Neural crest cell (in vitro differentiated cells): Measurements from ENCODE around the gene C4orf50. TPM values are rescaled to one million over a fixed set of nuclear protein-coding genes. Genes with fewer than 3 reads are reported as not detected.

Source experiments
- DNase-seq: peaks from one replicate; pipeline ENCODE4 v3.0.0; 2021; ENCODE audit warnings: low read depth, mixed read lengths, low spot score
- H3K27ac Mint-ChIP-seq: one replicate; pipeline ENCODE4 v1.8.0; 2021; ENCODE audit warnings: mild to moderate bottlenecking, mixed read lengths; ENCODE audit not compliant: unreplicated experiment
- H3K27me3 Mint-ChIP-seq: 2 replicates; pipeline ENCODE4 v1.8.0; 2021; ENCODE audit warnings: low read depth, mild to moderate bottlenecking, mixed read lengths
- H3K36me3 Mint-ChIP-seq: 2 replicates; pipeline ENCODE4 v1.8.0; 2021; ENCODE audit warnings: low read depth, mild to moderate bottlenecking, mixed read lengths
- H3K4me1 Mint-ChIP-seq: 2 replicates; pipeline ENCODE4 v1.8.0; 2021; ENCODE audit warnings: mixed read lengths
- H3K4me3 Mint-ChIP-seq: one replicate; pipeline ENCODE4 v1.8.0; 2021; ENCODE audit warnings: mild to moderate bottlenecking, mixed read lengths
- H3K9me3 Mint-ChIP-seq: 2 replicates; pipeline ENCODE4 v1.8.0; 2021; ENCODE audit warnings: mixed read lengths
- CTCF ChIP-seq: fragments of 200-600 bp; sonication (generic); conservative IDR thresholded peaks from 2 replicates; pipeline ENCODE4 v1.5.0; 2021; ENCODE audit warnings: antibody characterized with exemption, mild to moderate bottlenecking
- total RNA-seq: library from RNA; stranded (reverse); gene quantifications from 2 replicates; pipeline ENCODE4 v1.2.1, GENCODE V29; 2021

The C4orf50 gene
- total RNA-seq, 1 donor from 2014 or later, result 0.02 TPM

- no peaks in the 10 kb centered on the region for H3K27me3 Mint-ChIP-seq
- no peak for DNase-seq
- H3K4me3 Mint-ChIP-seq, result no peak overlapping the region
These were observed 140.8 kb downstream of the C4orf50 start for GRCh38 chr4:5877392-5877791.

DNA sequence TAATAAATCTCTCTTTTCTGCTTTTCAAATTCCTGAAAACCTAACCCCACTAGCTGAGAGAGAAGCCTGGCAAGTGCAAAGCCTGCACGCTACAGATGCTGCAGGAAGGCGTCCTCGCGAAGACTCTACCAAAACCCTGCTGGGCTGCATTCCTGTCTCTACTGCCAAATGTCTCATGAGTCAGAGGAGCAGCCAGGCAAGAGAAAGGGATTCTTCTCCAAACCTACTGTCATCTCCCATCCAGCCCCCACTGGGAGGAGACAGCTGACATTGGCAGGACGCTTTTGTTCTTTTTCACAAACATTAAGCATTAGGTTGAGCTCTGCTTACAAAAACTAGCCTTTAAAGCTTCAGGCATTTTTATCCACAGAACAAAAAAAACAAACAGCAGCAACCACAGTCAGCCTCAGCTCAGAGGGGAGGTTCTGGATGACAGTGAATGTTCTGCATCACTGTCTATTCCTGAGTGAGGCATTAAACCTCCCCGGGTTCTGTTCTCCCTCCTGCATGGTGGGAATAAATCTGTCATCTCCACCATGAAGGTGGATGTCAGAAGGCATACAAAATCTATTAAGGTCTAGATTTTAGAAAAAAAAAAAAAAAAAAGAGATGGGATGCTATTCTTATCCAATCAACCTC, 143.3 kb downstream of the C4orf50 start:
- no peak overlapping the region for H3K4me3 Mint-ChIP-seq
- no peak for TF ChIP-seq CTCF
- peaks cover 43% of the 10 kb centered on the region for H3K4me1 Mint-ChIP-seq
- no peak for DNase-seq
- peaks cover 6% of the 10 kb centered on the region for H3K9me3 Mint-ChIP-seq
- H3K27me3 Mint-ChIP-seq, result no peaks in the 10 kb centered on the region
- H3K27ac Mint-ChIP-seq, result no peak overlapping the region
- H3K36me3 Mint-ChIP-seq, result peaks cover 19% of the 10 kb centered on the region

More at GRCh38 chr4:5877392-5877791, 140.8 kb downstream of the C4orf50 start:
- Mint-ChIP-seq H3K4me1 (peaks cover 54% of the 10 kb centered on the region), H3K9me3 (peaks cover 6% of the 10 kb centered on the region), H3K27ac (no peak overlapping the region), H3K36me3 (peaks cover 11% of the 10 kb centered on the region)
- no peak for TF ChIP-seq CTCF

DNA sequence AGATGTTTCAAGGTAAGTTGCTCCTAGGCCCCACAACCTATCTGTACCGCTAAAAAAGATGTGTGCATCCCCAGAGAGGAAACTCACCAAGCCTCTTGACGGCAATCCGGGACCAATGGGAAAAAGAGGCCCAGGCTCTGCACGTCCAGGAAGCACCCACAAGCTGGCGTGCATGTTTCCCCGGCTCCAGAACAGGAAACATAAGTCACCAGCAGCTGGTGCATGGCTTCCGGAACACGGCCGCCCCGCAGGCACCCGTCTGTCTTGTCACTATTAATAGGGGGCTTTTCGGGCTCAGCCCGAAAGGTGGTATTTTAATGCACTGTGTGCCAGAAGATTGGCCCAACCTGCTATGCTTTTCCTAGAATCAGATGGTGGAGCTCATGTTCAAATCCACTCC, 147.5 kb downstream of the C4orf50 start:
- peaks cover 23% of the 10 kb centered on the region for H3K36me3 Mint-ChIP-seq
- H3K27ac Mint-ChIP-seq, result no peak overlapping the region
- peaks cover 23% of the 10 kb centered on the region for H3K4me1 Mint-ChIP-seq
- no peak overlapping the region for H3K4me3 Mint-ChIP-seq
- no peak for DNase-seq
- TF ChIP-seq CTCF, result no peak
- H3K9me3 Mint-ChIP-seq, result peaks cover 6% of the 10 kb centered on the region
- no peaks in the 10 kb centered on the region for H3K27me3 Mint-ChIP-seq

DNA sequence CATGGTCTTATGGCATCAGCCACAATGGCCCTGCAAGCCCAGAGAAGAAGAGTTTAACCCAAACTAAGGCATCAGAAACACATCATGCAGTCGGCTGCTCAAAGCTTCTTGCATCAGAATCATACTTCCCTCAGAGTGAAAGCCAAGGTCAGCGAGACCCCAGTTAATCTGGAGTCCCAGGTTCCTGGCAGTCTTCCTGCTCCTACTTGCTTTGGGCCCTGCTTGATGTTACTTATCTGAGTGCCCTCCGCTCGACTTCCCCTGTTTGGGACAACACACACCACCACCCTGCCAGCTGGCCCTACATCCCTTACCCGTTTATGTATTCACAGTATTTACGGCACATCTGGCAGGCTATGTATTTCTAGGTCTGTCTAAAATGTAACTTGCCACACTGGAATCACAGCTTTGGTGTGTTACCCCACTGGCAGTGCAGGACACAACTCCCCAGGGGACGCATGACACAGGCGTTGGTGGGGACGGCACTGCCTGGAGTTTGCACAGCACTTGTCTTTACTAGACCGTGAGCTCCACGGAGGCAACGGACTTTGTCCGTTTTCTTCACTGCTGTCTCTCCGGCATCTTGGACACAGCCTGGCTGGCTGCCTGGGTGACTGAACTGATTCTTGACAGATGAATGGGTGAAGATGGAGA, 148.1 kb downstream of the C4orf50 start:
- H3K27me3 Mint-ChIP-seq, result no peaks in the 10 kb centered on the region
- DNase-seq, result no peak
- H3K4me1 Mint-ChIP-seq, result peaks cover 18% of the 10 kb centered on the region
- TF ChIP-seq CTCF, result no peak
- peaks cover 23% of the 10 kb centered on the region for H3K36me3 Mint-ChIP-seq
- H3K4me3 Mint-ChIP-seq, result no peak overlapping the region
- H3K27ac Mint-ChIP-seq, result no peak overlapping the region
- peaks cover 6% of the 10 kb centered on the region for H3K9me3 Mint-ChIP-seq

DNA sequence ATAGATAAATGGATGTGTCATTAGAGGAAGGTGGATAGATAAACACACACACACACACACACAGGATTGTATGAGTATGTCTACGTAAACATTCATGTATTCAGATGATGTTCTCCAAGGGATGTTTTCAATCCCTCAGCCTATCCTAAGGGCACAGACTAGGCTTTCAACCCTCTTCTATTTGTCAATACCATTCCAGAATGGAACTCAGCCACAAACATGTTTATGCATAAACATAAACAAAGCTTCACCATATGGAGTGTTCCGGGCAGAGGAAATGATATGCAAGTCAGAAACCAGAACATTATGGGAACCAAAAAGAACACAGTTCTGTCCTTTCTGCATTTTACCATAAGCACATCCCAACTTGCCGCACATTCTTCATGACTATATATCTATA, 150.4 kb downstream of the C4orf50 start:
- H3K4me3 Mint-ChIP-seq, result no peak overlapping the region
- H3K27ac Mint-ChIP-seq, result no peak overlapping the region

More for the DNA sequence above, 150.4 kb downstream of the C4orf50 start:
- DNase-seq, result no peak
- no peak for TF ChIP-seq CTCF
- Mint-ChIP-seq H3K4me1 (peaks cover 7% of the 10 kb centered on the region), H3K9me3 (no peaks in the 10 kb centered on the region), H3K36me3 (peaks cover 13% of the 10 kb centered on the region), H3K27me3 (no peaks in the 10 kb centered on the region)
